Muscle of arm (tissue), 14 donors: ENCODE measurements around the gene FBXW5. TPM values are rescaled to one million over a fixed set of nuclear protein-coding genes. Genes with fewer than 3 reads are reported as not detected.

Source experiments
- DNase-seq: peaks from one replicate; pipeline ENCODE4 v3.0.0-alpha.2; 2013
- long read RNA-seq, 11 donors: transcript quantifications; one replicate each; lab custom pipeline, GENCODE V29; 2026
- polyA plus RNA-seq, 12 donors: library from polyadenylated mRNA; unstranded; fragments of 120-200 nt; gene quantifications; one replicate each; pipeline ENCODE4 v1.2.1, GENCODE V29; 2013; ENCODE audit not compliant: insufficient read length in 12 of 12

FBXW5 gene, protein sequence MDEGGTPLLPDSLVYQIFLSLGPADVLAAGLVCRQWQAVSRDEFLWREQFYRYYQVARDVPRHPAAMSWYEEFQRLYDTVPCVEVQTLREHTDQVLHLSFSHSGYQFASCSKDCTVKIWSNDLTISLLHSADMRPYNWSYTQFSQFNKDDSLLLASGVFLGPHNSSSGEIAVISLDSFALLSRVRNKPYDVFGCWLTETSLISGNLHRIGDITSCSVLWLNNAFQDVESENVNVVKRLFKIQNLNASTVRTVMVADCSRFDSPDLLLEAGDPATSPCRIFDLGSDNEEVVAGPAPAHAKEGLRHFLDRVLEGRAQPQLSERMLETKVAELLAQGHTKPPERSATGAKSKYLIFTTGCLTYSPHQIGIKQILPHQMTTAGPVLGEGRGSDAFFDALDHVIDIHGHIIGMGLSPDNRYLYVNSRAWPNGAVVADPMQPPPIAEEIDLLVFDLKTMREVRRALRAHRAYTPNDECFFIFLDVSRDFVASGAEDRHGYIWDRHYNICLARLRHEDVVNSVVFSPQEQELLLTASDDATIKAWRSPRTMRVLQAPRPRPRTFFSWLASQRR
- polyA plus RNA-seq = 10 to 100 TPM in 11 of 12 donors, not detected in 1; 26.2 to 46.7 (median 30.6) TPM
- long read RNA-seq, donor 1, transcript FBXW5-201 (9 exons, 2,274 nt) = major isoform, 11 of 43 reads
- long read RNA-seq, donor 1, partial matches to known transcripts = 21 of 43 reads
- long read RNA-seq, donor 1, other reads (novel, unspliced or antisense) = 7 of 43 reads
- long read RNA-seq, donor 2, transcript FBXW5-201 (9 exons, 2,274 nt) = major isoform, 9 of 14 reads
- long read RNA-seq, donor 2, partial matches to known transcripts = 5 of 14 reads
- long read RNA-seq, donor 2, other reads (novel, unspliced or antisense) = 0 of 14 reads
- long read RNA-seq, donor 3, partial matches to known transcripts = 0 of 21 reads
- long read RNA-seq, donor 3, other reads (novel, unspliced or antisense) = 17 of 21 reads
- long read RNA-seq, donor 4, partial matches to known transcripts = 0 of 4 reads
- long read RNA-seq, donor 4, other reads (novel, unspliced or antisense) = 0 of 4 reads
- long read RNA-seq, donor 5 = 0 reads
- long read RNA-seq, donor 6, transcript FBXW5-201 (9 exons, 2,274 nt) = major isoform, 6 of 13 reads
- long read RNA-seq, donor 6, partial matches to known transcripts = 7 of 13 reads
- long read RNA-seq, donor 6, other reads (novel, unspliced or antisense) = 0 of 13 reads
- long read RNA-seq, donor 7, partial matches to known transcripts = 0 of 2 reads
- long read RNA-seq, donor 7, other reads (novel, unspliced or antisense) = 0 of 2 reads
- long read RNA-seq, donor 8, transcript FBXW5-201 (9 exons, 2,274 nt) = major isoform, 8 of 17 reads
- long read RNA-seq, donor 8, partial matches to known transcripts = 7 of 17 reads
- long read RNA-seq, donor 8, other reads (novel, unspliced or antisense) = 0 of 17 reads
- long read RNA-seq, donor 9, transcript FBXW5-201 (9 exons, 2,274 nt) = major isoform, 7 of 18 reads
- long read RNA-seq, donor 9, partial matches to known transcripts = 11 of 18 reads
- long read RNA-seq, donor 9, other reads (novel, unspliced or antisense) = 0 of 18 reads
- long read RNA-seq, donor 10, transcript FBXW5-201 (9 exons, 2,274 nt) = major isoform, 9 of 9 reads
- long read RNA-seq, donor 10, partial matches to known transcripts = 0 of 9 reads
- long read RNA-seq, donor 10, other reads (novel, unspliced or antisense) = 0 of 9 reads
- long read RNA-seq, donor 11, transcript FBXW5-201 (9 exons, 2,274 nt) = major isoform, 7 of 7 reads
- long read RNA-seq, donor 11, partial matches to known transcripts = 0 of 7 reads
- long read RNA-seq, donor 11, other reads (novel, unspliced or antisense) = 0 of 7 reads

DNA sequence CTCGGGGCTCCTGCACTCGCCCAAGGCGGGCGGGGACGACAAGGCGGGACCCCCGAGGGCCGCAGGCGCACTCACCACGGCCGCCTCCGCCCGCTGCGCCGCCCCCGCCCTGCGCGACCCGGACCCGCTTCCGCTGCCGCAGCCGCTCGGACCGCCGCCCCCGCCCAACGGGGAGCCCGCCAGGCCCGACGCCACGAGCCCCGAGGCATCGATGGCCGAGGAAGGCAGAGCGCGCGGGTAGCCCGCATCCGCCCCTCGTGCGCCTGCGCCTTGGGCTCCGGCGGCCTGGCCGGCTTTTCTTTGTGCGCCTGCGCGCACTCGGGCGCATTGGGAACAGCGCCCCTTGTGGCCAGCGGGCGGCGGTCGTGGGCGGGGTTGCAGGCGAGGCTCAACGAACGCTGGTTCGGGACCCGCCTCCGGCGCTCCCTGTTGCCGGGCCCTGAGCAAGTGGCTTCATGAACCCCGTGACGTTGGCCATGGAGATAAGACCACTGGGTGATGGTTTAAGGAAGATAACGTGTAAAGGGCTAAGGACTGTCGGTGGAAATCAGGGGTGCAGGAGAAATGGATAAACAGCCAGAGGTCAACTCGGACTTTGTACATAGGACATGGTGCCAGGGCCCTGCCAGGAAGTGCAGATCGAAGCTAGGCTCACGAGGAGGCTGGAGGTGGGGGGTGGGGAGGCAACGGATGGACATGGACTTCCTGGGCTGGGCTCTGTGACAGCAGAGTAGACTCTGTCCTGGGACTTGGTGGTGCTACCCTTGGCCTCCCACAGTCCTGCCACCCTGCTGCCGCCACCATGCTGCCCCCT, at the start of gene FBXW5, which contains the start of gene C8G:
Gene FBXW5, minus strand, starts transcription at position 220 of the 814 bp plus-strand sequence. CDS start 655 bp downstream, outside the sequence.
Gene C8G, plus strand, starts transcription at position 725 of the 814 bp plus-strand sequence. Its CDS starts 78 bp downstream, at position 803.
- DNase-seq = peak; percentile 96

DNA sequence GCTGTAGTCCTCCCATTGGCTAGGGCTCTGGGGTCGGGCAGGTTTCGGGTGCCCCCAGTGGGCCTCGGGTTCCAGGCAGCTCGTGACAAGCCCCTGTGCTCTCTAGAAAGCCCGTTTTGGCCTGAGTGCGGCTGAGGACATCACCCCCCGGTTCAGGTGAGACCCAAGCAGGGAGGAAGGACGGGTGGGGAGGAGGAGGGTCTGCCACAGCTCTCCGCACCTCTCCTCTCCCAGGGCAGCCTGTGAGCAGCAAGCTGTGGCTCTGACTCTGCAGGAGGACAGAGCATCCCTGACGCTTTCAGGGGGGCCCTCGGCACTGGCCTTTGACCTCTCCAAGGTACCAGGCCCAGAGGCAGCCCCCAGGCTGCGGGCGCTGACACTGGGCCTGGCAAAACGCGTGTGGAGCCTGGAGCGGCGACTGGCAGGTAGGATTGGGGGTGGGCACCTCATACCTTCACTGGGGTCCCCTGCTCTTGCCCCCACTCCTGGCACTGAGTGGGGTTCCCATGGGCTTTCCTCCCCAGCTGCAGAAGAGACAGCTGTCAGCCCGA, 48.4 kb upstream of the FBXW5 start:
- DNase-seq = no peak

DNA sequence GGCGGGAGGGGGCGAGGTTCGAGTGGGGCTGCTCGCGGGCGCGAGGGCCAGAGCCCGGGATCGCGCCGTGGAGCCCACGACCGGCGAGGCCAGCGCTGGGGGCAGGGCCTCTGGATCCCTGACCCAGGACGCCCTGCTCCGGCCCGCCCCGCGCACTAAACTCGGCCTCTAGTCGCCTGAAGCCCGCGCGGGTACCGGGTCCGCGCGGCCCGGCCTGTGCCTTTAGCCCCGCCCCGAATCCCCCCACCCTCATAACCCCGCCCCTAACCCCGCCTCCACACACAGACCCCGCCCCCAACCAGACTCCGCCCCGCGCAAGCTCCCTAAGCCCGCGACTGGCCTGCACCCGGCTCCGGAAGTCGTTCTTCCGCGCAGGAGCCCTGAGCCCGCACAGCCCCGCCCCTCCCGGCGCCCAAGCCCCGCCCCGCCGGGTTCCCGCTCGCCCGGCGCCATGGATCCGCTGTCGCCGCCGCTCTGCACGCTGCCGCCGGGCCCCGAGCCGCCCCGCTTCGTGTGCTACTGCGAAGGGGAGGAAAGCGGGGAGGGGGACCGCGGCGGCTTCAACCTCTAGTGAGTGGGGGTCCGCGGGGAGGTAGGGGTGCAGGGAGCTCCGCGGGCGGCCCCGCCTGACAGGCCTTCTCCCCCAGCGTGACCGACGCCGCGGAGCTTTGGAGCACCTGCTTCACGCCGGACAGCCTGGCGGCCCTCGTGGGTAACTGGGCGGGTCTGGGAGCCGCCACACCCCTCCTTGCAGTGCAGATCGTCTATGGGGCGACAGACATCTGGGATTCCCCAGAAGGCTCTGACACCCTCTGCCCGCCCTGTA, 47.7 kb upstream of the FBXW5 start, which contains the start of gene PAXX:
Gene PAXX, plus strand, starts transcription at position 430 of the 826 bp plus-strand sequence. Its CDS starts 22 bp downstream, at position 452.
- DNase-seq = peak; percentile 83

DNA sequence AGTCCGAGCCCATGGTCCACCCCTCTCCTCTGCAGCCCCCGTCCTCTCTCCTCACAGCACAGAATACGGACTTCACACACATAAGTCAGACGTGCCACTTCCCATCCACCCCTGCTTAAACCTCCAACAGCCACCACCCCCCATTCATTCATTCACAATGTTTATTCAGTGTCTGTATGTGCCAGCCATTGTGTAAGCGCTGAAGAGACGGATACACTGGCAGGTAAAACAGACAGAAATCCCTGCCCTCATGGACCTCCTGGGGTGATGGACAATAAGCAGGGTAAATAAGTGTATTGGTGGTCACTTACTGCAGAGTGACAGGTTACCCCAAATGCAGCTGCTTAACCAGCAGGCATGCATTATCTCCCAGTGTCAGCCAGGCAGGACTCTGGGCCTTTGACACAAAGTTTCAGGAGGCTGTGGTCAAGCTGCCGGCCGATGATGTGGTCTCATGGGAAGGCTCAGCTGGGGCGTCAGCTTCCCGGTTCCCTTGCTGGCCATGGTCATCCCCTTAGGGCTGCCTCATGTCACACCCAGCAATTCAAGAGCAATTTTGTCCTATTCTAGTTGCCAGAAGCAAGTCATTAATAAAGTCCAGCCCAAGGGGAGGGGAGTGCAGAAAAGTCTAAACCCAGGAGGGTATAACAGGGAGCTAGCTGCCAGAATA, 45.8 kb upstream of the FBXW5 start:
- DNase-seq = no peak

DNA sequence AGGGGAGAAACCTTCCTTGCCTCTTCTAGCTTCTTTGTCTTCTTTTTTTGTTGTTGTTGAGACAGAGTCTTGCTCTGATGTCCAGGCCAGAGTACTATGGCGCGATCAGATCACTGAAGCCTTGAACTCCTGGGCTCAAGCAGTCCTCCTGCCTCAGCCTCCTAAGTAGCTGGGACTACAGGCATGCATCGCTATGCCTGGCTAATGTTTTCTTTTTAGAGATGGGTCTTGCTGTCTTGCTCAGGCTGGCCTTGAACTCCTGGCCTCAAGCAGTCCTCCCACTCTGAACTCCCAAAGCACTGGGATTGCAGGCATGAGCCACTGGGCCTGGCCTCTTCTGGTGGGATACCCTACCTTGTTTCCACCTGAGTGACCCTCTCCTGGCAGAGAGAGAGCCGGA, 44.3 kb upstream of the FBXW5 start:
- no peak for DNase-seq

DNA sequence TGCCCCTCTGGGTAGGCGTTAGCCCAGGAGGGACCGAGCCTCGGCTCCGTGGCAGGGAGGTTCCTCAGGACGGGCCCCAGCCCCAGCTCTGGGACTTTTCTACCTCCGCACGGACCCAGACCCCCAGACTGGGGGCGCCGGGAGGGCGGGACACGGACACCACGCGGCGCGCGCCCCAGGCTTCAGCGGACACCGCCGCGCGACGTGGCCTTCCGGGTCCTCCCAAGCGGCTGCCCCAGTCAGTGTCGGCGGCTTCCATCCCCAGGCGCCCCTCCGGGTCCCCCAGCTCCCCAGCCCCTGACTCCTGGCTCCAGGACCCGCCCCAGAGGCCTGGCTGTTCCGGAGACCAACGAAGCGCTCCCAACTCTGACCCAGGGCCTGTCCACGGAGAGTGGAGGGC, 41.3 kb upstream of the FBXW5 start:
- DNase-seq = no peak

DNA sequence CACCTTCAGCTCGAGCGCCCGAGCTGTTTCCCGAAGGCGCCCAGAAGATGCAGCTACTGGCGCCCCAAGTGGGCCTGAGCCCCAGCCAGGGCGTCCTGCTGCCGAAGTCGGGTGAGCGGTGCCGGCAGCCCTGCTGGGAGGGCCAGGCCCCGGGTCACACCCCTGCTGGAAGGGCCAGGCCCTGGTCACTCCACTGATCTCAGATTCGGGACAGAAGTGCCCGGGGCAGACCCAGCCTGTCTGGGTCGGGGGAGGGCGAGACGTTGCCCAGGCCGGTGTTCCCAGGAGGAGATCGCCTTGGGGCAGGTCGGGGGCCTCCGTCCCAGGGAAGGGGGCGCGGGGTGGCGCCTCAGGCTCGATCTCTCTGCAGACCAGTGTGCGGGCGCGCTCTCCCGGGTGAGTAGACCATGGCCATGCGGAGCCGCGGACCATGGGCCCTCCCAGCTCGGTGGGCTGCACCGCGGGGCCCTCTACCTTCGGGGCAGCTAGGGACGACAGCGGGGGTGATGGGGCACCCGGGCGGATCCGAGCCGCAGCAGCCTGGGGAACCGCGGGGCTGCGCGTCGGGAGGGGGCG, 40.6 kb upstream of the FBXW5 start:
- no peak for DNase-seq

DNA sequence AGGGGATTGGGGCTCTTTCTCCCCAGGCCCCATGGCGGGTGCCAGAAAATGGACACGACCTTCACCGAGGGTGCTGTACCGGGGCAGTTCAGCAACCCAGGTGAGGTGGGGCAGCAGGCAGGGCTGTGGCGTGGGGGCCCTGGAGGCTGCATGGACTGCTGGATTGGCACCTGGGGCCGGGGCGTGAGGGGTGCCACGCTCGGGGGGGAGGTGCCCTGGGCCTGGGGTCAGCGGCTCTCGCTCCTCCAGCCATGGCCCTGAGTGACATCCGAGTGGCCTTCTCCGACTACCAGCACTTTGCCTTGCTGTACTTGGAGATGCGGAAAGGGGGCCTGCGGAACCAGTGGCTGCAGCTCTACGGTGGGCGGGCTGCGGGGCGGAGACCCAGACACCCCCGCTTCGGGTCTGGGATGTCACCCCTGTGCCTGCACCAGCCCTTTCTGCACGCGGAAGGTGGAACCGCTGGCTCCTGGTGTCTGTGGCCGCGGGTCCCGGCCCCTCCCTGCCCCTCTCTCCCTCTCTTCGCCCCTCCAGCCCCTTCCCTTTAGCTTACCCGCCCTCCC, 40.0 kb upstream of the FBXW5 start:
- no peak for DNase-seq

DNA sequence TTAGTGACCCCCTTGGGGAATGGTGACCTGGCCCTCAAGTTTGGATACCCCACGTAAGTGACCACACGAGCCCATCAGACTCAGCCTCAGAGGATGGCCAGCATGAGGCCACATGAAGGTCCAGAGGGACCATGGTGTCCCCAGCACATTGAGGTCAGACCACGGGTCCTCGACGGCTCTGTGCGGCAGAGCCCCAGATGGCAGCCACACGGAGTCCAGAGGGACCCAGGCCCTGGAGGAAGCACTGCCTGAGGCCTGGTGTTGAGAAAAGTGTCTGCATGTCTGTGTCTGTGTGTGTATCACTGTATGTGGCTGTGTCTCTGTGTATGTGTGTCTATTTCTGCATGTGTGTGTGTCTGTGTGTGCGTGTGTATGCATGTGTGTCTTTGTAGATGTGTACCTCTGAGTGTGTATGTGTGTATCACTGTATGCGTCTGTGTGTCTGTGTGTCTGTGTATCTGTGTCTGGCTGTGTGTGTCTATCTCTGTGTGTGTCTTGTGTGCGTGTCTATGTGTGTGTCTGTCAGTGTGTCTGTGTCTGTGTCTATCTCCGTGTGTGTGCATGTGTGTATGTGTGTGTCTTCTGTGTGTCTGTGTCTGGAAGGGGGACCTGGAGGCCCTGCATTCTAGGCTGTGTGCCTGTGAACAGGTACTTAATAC, 39.2 kb upstream of the FBXW5 start:
- DNase-seq = no peak

DNA sequence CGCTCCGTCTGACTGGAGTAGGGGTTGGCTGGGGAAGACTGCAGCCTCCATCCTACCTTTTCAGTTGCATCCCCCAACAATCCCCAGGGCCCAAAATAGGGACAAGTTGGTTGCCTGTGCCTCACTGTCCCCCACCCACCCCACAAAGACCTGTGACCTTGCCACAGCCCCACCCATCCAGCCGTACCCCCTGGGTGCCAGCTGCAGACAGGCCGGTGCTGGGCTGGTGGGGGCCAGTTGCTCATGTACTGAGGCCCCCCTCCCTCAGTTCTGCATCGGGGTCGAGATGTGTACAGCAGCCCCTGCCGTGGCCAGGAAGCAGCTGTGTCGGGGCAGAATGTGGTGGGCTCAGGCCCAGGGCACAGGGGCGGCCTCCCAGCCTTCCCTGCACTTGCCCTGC, 38.6 kb upstream of the FBXW5 start:
- no peak for DNase-seq

DNA sequence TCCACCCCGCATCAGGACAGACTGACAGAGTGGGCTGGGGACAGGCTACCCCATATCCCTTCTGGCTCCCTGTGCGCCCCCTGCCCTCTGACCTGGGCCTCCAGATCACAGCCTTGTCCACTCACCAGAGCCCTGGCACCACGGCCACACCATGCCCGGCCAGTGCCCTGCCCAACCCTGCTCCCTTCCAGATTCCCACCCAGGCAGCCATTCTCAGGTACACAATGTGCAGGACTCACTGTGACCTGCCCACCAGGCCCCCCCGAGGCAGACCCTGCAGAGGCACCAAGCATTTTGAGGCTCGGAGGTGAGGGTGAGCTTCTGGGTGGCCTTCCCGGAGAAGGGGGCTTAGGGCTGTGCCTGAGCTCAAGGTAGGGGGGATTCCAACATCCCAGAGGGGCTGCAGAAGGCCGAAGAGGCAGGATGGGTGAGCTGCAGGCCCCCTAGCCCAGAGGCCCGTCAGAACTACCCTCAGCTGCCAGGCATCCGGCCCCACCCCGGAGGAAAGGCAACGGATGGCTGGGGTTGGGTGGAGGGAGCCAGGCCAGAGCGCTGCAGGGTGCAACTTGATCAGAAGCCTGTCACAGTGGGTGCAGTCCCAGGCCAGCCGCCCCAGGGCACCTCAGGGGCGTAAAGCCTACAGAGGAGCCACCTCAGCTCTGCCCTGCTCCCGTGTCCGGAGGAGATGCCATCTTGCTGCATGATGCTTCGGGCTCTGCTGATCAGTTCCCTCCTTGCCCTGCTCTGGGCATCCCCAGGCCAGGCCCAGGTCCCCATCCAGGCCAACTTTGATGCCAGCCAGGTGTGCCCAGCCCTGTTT, 37.9 kb upstream of the FBXW5 start, which contains the start of gene LCNL1:
Gene LCNL1, plus strand, starts transcription at position 762 of the 820 bp plus-strand sequence. CDS start 594 bp downstream, outside the sequence.
- DNase-seq = no peak

DNA sequence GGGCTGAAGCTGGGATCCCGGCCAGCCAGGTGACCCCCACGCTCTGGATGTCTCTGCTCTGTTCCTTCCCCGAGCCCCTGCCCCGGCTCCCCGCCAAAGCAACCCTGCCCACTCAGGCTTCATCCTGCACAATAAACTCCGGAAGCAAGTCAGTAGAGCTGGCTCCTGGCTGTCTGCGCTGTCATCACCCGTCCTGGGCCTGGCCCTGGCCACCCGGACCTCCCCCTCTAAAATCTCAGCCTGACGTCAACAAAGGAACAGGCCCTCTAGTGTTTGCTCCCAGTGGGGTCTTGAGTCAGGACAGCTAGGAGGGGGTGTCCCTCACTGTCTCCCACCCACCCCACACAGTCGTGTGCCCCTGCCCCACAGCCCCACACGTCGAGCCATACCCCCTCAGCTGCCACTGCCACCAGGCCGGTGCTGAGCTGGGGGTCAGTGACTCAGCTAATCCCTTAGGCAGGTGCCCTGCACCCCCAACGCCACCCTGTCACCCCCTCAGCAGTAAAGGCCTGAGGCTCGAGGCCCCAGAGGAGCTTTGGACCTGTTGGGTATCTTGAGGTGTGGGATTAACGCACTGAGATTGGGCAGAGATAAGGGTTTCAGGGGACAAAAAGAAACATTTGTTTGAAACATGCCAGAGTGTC, 37.2 kb upstream of the FBXW5 start:
- no peak for DNase-seq

DNA sequence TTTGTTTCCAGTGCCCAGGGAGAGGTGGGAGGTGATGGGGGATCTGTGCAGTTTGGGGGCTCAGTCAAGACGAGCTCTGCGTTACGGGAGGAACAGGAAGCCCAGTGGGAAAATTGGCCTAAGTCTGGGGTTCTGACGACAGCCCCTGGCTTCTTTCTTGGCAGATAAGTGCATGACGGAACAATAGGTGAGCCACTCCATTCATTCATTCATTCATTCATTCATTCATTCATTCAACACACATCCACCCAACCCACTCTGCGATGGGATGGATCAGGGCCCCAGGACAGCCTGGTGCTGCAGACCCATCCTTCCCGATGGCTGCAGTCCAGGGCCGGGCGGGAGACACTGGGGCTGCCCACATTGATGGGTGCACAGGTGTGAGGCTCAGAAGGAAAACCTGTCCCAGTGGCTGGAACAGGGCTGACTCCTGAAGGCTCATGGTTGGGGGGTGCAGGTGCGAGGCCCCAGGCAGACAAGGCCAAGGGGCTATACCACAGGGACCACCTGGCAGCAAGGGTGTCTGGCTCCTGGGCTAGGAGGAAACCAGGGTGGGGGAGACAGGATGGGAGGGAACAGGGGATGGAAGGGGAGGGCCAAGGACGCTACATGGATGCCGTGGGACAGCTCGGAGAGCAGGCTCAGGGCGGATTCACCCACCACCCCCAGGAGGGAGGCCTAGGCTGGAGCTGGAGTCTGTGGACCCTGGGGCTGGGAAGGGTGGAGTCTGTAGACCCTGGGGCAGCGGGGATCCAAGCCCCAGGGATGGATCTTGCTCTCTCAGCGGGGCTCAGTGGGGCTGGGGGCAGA, 36.3 kb upstream of the FBXW5 start:
- no peak for DNase-seq
